GM21529 (cell line): ENCODE results near the gene CTH.
"Not testable (repeated sequence)": the region's sequence is repeated elsewhere in the genome, so short reads cannot be mapped to it uniquely, and the experiment has no call there.

ENCODE experiments used
- ATAC-seq: cut with Tn5 transposase; IDR thresholded peaks from one replicate; pipeline ENCODE4 v1.9.1; 2021; ENCODE audit not compliant: unreplicated experiment

Gene CTH

DNA sequence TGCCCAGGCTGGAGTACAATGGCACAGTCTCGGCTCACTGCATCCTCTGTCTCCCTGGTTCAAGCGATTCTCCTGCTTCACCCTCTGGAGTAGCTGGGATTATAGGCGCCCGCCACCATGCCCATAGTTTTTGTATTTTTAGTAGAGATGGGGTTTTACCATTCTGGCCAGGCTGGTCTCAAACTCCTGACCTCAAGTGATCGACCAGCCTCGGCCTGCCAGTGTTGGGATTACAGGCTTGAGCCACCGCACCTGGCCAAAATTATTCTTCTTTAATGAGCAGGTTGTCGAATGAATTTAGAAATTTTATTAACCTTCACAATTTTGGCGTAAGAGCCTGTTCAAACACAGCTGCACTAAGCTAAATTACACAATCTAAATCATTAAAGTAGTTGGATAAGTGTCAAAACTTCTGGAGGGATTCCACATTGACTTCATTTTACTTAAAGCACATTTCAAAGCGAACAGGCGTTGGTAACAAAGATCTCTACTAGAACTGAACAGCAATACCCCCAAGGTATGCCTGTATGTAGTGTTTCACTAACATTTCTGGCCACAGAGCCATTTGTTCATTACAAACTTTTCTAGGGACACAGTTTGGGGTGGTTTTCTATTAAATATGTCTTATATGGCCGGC is 5.2 kb upstream of the CTH start:
- ATAC-seq: no peak

DNA sequence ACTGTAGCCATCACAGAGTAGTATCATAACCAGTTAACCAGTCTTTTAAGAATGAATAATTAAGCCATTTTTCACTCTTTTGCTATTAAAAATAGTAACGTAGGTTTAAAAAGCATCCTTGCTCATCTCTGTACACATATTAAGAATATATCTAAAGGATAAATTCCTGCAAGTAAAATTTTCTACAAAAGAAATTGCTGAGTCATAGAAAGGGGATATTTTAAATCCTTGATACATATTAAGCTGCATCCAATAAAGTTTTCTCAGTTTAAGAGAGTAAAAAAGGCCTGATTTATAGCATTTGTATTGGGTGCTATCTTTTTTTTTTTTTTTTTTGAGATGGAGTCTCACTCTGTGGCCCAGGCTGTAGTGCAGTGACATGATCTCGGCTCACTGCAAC is 1.9 kb upstream of the CTH start:
- no peak for ATAC-seq

DNA sequence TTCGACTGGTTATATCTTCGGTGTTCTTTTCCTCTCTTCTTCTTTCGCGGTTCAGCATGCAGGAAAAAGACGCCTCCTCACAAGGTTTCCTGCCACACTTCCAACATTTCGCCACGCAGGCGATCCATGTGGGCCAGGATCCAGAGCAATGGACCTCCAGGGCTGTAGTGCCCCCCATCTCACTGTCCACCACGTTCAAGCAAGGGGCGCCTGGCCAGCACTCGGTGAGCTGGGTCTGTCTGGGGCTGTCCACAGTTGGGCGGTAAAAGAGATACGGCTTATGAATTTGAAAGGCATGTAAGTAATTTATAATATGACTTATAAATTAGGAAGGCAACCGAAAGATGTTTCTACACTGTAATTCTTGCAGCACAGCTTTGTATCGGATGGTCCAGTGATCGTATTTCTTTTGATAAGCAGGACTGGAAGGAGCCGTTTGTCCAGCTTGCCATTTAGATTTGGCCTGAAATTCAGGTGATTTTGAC is 334 bp downstream of the CTH start:
- peak; percentile 3 for ATAC-seq

DNA sequence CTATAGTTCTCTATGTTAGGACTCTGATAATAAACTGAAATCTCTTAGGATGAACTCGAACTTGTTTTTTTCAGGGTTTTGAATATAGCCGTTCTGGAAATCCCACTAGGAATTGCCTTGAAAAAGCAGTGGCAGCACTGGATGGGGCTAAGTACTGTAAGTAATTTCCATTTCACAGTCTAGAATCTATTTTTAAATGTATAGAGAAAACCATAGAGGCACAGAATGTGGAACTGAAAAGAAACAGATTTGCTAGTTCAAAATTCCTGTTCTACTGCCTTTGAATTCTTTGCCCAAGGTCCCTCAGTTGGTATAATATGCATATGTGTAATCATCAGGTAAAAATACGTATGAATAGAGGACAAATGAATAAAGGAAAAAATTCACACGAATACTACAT is 4.8 kb downstream of the CTH start:
- no peak for ATAC-seq

DNA sequence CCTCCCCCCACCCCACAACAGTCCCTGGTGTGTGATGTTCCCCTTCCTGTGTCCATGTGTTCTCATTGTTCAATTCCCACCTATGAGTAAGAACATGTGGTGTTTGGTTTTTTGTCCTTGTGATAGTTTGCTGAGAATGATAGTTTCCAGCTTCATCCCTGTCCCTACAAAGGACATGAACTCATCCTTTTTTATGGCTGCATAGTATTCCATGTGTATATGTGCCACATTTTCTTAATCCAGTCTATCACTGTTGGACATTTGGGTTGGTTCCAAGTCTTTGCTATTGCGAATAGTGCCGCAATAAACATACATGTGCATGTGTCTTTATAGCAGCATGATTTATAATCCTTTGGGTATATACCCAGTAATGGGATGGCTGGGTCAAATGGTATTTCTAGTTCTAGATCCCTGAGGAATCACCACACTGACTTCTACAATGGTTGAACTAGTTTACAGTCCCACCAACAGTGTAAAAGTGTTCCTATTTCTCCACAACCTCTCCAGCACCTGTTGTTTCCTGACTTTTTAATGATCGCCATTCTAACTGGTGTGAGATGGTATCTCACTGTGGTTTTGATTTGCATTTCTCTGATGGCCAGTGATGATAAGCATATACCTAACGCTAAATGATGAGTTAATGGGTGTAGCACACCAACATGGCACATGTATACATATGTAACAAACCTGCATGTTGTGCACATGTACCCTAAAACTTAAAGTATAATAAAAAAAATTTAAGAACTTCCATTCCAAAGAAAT is 8.1 kb downstream of the CTH start:
- ATAC-seq: not testable (repeated sequence)

DNA sequence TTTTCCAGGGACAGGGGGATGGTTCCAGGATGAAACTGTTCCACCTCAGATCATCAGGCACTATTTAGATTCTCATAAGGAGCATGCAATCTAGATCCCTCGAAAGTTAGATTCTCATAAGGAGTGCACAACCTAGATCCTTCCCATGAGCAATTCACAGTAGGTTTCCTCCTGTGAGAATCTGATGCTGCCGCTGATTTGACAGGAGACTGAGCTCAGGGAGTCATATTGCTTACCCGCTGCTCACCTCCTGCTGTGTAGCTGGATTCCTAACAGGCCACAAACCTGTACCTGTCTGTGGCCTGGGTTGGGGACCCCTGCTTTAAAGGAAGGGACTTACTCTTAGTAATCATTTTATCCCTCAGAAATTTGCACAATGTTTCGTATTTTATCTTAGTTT is 9.3 kb downstream of the CTH start:
- ATAC-seq: no peak

DNA sequence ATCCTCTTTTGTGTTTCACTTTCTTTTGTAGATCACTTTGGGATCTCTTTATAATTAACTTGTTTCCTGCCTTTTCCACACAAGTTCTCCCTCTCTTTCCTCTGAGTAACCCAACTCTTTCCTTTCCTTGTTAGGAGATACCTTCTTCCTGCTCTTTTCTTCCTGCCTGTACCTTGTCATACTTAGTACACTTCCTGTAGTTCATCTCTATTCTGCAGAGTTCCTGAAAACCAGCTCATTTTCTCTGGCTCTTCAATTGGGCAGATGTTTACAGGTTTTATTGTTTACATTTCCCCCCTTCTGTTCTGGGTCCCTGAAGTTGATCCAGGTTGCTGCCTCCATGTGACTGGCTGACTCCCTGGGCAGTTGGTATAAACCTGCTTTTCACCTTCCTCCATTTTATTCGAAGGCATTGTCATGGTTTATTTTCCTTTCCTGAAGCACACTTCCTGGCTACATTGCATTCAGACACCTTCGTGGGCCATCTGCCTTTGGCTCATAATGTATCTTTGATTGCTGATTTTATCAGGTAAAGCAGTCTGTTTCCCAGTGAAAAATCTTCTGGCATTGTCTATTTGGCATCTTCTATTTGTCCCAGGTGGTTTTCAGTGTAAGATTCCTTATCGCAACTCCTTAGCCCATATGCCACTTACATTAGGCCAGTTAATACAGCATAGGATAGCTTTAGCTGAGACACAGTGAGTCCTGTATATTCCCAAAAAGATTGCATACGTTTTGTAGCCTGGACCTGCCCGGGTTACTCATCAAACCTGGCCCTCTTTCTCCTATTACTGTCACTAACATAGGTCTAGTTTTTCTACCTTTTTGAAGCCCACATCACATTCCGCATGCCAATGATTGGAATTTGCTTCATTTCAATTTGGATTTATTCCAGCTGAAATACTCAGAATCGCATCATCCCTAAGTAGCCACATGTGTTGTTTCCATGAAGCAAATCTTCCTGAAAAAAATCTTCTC is 15.4 kb downstream of the CTH start:
- ATAC-seq: no peak

DNA sequence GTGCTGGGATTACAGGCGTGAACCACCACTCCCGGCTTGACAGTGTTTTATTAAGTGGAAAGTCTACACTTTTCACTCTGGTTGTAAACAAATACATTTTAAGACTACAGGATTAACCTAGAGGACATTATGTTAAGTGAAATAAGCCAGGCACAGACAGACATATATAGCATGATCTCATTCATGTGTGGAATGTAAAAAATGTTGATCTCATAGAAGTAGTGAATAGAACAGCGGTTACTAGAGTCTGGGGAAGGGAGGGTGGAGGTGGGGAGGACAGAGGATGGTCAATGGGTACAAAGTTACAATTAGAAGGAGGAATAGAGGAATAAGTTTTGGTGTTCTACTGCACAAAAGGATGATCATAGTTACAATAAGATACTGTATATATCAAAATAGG is 16.9 kb downstream of the CTH start:
- no peak for ATAC-seq

DNA sequence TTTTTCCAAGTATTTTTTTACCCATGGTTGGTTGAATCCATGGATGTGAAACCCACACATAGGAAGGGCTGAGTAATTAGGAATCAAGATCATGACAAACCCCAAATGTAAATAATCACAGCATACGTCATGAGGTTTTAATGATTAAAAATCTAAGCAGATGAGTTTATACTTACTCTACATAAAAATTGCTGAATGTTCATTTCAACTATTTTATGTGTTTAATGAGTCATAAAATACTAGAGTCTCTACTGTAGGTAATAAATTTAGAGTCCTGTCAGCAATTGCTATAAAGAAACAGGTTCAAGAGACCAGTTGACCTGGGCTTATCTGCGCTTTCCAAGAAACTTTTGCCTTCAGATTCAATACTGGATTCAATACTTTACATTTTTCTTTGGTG is 18.2 kb downstream of the CTH start:
- no peak for ATAC-seq

DNA sequence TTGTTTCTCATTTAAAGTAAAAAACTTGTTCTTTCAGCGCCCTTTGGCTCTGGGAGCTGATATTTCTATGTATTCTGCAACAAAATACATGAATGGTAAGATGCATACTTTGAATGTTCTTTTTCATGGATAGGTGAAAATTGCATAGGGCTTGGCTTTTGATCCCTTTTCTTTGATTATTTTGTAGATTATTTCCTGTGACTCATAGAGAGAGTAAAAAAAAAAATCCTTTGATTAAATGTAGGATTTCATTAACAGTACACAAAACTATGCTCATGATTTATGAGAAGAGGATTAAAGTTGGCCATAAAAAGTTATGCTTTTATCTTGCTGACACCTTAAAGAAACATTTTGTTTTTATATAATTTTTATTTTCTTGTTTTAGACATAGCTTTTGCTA is 18.7 kb downstream of the CTH start:
- ATAC-seq: no peak

DNA sequence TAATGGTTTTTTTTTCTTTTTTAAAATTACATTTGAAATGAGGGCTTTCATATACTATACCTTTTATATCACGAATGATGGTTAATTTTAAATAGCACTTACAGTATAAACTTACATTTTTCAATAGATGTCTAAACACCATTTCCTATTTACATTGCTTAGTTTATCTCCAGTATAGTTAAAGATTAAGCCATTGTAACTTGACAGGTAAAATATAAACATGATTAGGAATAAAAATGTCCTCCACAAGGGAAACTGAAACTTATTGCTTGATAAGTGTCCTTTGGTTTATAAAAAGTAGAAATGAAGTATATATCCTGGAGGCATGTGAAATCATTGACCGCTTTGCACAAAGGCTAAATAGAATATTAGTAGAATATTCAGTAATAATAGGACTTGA is 20.2 kb downstream of the CTH start:
- no peak for ATAC-seq

DNA sequence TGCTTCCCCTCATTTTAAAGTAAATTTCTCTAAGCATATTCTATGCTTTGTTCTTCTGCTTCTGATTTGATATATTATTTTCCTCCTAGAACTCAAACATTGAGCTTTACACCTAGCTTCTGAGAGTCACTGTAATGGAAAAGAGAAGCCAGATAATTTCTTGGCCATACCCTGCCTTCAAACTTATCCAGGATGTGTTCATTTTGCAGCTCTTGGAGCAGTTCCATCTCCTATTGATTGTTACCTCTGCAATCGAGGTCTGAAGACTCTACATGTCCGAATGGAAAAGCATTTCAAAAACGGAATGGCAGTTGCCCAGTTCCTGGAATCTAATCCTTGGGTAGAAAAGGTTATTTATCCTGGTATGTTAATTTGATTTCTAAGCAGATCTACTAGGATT is 20.8 kb downstream of the CTH start:
- ATAC-seq: no peak

DNA sequence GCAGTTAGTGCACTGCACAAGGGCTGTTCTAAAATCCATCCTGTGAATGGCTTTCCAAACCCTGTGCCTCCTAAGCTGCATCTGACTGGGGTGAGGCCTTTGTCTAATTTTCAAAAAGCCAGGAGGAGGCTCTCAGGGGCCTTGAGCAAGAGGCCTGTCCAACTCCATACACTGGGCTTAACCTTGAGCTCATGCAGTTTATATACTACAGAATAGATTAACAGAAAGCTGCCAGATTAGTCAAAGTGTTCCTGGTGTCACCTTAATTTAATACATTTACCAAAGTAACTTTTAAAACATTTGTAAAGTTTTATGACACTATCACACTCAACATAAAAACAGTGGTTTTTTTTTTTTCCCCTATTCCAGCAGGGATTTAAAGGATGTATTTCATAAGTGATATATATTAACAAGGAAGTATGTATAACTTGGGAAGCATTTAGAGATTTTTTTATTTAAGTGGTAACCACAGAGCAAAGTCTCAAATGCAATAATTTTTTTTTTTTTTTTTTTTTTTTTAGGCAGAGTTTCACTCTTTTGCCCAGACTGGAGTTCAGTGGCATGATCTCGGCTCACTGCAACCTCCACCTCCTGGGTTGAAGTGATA is 23.3 kb downstream of the CTH start:
- no peak for ATAC-seq

DNA sequence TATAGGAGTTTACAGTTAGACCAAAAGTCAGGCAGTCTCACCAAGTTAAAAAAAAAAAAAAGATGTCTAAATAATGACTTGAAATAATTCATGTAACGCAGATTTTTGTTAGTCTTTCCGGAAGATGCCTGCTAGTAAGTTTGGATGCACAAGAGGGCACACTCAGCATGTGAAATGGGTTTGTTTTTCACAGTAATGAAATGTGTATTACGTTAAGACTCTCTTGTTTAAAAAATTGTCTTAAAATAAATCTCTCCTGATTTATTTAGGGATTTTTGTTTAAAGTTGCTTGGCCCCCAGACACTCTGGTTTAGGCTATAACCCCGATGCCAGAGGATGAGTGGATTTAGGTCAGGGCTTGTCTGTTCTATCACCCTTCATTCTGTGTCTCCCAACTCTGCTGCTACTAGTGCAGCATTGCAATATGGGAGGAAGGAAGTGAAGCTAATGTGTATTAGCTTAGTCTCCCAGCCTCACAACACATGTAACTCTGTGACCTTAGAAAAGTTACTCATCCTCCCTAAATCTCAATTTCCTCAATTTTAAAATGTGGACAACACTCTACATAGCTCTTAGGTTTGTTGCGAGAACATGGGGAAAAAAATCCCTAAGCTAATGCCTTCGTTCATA is 25.7 kb downstream of the CTH start:
- no peak for ATAC-seq

DNA sequence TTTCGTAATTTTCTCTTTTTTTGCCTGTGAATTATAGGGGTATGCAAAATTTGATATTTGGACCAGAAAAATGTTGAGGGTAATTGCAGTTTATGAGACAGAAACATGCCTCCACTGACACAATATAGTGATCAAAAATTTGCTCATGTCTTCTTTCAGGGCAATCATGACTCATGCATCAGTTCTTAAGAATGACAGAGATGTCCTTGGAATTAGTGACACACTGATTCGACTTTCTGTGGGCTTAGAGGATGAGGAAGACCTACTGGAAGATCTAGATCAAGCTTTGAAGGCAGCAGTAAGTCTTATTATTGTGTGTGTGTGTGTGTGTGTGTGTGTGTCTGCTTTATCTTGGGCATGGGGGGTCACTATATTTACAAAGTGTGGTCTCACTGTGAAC is 27.5 kb downstream of the CTH start:
- no peak for ATAC-seq

DNA sequence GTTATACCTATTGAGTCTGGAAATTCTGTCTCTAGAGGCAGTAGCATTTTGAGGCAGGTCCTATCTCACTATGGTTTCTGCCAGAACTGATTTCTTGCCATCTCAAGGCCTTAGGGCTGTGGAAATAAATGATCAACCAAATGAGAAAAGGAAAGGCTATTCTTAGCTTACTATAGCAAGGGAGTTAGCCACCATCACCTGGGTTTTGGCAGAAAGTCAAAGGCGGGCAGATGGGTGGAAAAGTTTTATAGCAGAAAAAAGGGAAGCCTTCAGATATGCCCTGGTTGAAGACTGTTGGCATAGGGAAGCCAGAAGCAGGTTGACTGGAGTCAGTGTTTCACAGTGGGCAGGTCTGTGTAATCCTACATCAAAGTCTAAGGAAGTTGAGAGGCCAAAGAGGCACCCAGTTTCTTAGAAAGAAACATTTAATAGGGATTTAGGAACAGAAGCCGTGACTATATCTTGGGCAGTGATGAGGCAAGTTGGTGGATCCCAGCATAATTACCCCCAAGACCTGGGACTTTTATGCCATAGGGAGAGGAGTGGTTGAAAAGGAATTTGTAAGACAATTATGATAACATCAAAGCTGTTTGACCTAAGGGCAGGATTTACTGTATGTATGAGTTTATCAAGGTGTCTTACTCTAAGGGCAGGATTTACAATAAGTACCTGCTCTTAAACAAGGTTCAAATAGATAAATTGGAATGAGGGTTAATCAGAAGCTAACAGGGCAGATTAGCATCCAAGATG is 29.7 kb downstream of the CTH start:
- no peak for ATAC-seq

DNA sequence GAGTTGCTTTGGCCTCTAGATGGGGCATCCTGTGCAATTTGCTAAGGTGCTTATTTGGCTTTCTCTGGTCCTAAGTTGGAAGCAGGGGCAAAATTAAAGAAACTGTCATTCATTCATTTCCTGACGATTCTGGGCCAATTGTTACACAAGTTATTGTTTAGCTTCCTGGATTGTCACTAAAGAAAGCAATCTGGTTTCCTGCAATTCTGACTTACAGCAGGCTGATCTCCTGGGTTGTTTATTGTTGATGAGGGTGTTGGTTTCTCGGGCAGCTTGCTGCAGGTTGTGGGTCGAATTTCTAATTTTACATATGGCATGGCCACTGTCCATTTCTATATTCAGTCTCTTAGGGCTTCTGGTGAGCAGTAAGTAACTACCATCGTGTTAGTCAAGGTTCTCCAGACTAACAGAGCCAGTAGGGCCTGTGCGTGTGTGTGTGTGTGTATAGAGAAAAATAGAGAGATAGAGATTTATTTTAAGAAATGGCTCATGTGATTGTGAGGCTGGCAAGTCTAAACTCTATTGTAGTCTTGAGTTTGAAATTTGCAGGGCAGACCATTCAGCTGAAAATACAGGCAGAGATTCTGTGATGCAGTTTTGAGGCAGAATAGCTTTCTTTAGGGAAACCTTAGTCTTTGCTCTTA is 30.4 kb downstream of the CTH start:
- ATAC-seq: no peak

DNA sequence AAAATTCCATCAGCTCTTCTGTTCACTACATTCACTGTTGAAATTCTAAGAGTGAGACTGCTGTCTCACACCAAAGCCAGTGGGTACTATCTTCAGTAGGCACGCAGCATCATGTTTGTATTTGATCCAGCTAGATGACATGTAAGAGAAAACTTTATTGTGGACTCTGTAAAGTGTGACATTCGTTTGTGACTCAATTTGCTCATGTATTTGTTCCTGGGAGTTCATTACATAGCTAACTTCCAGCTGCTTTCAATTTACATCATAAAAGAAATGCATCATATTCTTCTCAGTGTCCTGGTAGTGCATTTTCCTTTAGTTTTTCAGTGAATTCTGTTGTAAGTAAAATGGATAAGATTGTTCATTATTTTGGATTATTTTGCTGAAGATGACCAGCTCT is 31.4 kb downstream of the CTH start:
- no peak for ATAC-seq

DNA sequence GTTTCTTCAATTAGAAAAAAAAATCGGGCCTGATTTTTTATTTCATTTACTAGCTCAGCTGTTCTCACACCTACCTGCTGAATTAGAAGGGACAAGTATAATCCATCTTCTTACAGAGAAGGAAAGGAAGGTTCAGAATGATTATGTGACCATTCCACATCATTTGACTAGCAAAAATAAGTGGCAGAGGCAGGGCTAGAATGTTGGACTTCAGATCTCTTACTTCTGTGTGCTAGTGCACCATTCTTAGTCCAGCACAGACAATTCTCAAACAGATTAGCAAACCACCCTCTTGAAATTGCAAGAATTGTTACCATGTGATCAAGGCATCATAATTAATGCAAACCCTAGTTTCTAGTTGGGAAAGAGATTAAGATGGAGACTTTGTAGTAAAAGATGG is 32.7 kb downstream of the CTH start:
- no peak for ATAC-seq

DNA sequence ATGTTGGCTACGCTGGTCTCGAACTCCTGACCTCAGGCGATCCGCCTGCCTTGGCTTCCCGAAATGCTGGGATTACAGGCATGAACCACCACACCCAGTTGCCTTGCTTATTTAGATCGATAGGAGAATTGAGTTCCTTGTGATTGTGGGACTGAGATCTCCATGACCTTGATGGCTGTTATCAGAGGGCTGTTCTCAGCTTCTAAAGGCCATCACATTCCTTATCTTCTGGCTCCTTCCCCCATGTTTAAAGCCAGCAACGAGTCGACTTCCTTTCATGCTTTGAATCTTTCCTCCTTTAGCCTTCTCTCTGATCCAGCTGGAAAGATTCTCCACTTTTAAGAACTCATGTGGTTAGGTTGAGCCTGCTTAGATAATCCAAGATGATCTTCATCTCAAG is 38.0 kb downstream of the CTH start:
- ATAC-seq: no peak
